OCI-LY1 (cell line): ENCODE measurements around the gene IFNGR2.
A peak's percentile ranks its signal among the peaks of the same experiment; 100 is the strongest.

Experiments used
- H2AFZ ChIP-seq: fragments of 200-600 bp; sonication (generic), shearing (Covaris generic); 2 replicates; pipeline ENCODE4 v1.6.0; 2014; ENCODE audit warnings: antibody characterized with exemption, mild to moderate bottlenecking, low read length
- H3F3A ChIP-seq: fragments of 200-600 bp; sonication (generic), shearing (Covaris generic); 2 replicates; pipeline ENCODE4 v1.6.0; 2014; ENCODE audit warnings: mild to moderate bottlenecking, antibody characterized with exemption, low read length, moderate library complexity; ENCODE audit not compliant: insufficient read depth
- H3K27ac ChIP-seq: fragments of 200-600 bp; sonication (generic); 2 replicates; pipeline ENCODE4 v1.5.1; 2014; ENCODE audit warnings: low read length, mixed run types, mild to moderate bottlenecking, low read depth; ENCODE audit not compliant: poor library complexity, severe bottlenecking
- H3K27me3 ChIP-seq: fragments of 200-600 bp; sonication (generic); 2 replicates; pipeline ENCODE4 v1.6.0; 2014; ENCODE audit warnings: antibody characterized with exemption, mild to moderate bottlenecking, low read length, moderate library complexity; ENCODE audit not compliant: insufficient read depth
- H3K36me3 ChIP-seq: fragments of 200-600 bp; sonication (generic); 2 replicates; pipeline ENCODE4 v1.6.1; 2014; ENCODE audit warnings: mild to moderate bottlenecking, antibody characterized with exemption, low read length, moderate library complexity, mixed read lengths; ENCODE audit not compliant: insufficient read depth
- H3K4me1 ChIP-seq: fragments of 200-600 bp; sonication (generic); 2 replicates; pipeline ENCODE4 v1.5.1; 2014; ENCODE audit warnings: mild to moderate bottlenecking, low read length, moderate library complexity; ENCODE audit not compliant: insufficient read depth, severe bottlenecking
- H3K4me2 ChIP-seq: fragments of 200-600 bp; sonication (generic), shearing (Covaris generic); 2 replicates; pipeline ENCODE4 v1.6.1; 2014; ENCODE audit warnings: low read length
- H3K4me3 ChIP-seq: fragments of 200-600 bp; sonication (generic); 2 replicates; pipeline ENCODE4 v1.5.1; 2014; ENCODE audit warnings: low read length, low read depth, mild to moderate bottlenecking, mixed read lengths; ENCODE audit not compliant: poor library complexity, severe bottlenecking
- H3K79me2 ChIP-seq: fragments of 200-600 bp; shearing (Covaris generic); 2 replicates; pipeline ENCODE4 v1.6.1; 2016; ENCODE audit warnings: mixed run types, low read length, mixed read lengths; ENCODE audit not compliant: insufficient read depth
- H3K9ac ChIP-seq: fragments of 200-600 bp; sonication (generic), shearing (Covaris generic); 2 replicates; pipeline ENCODE4 v1.6.1; 2014; ENCODE audit warnings: mild to moderate bottlenecking, low read length, mixed read lengths
- H3K9me2 ChIP-seq: fragments of 200-600 bp; sonication (generic), shearing (Covaris generic); 2 replicates; pipeline ENCODE4 v1.6.1; 2014; ENCODE audit warnings: low read depth, mild to moderate bottlenecking, low read length, mixed read lengths
- H3K9me3 ChIP-seq: fragments of 200-600 bp; shearing (Covaris generic); 2 replicates; pipeline ENCODE4 v1.6.1; 2014; ENCODE audit warnings: low read length, mixed read lengths
- H4K20me1 ChIP-seq: fragments of 200-600 bp; sonication (generic), shearing (Covaris generic); 2 replicates; pipeline ENCODE4 v1.6.0; 2016; ENCODE audit warnings: mild to moderate bottlenecking, low read length; ENCODE audit not compliant: insufficient read depth
- EZH2 ChIP-seq: fragments of 200-600 bp; sonication (generic), shearing (Covaris generic); IDR thresholded peaks from 2 replicates; pipeline ENCODE4 v1.8.0; 2017; ENCODE audit warnings: borderline replicate concordance, mixed run types, mild to moderate bottlenecking, antibody characterized with exemption, low read length, moderate library complexity, mixed read lengths
- TF ChIP-seq, protein P1 (sequence below): fragments of 200-600 bp; sonication (generic), shearing (Covaris generic); IDR thresholded peaks from 2 replicates; pipeline ENCODE4 v1.5.1; 2017; ENCODE audit warnings: mild to moderate bottlenecking, antibody characterized with exemption, low read length, moderate library complexity, mixed read lengths

Gene IFNGR2

DNA sequence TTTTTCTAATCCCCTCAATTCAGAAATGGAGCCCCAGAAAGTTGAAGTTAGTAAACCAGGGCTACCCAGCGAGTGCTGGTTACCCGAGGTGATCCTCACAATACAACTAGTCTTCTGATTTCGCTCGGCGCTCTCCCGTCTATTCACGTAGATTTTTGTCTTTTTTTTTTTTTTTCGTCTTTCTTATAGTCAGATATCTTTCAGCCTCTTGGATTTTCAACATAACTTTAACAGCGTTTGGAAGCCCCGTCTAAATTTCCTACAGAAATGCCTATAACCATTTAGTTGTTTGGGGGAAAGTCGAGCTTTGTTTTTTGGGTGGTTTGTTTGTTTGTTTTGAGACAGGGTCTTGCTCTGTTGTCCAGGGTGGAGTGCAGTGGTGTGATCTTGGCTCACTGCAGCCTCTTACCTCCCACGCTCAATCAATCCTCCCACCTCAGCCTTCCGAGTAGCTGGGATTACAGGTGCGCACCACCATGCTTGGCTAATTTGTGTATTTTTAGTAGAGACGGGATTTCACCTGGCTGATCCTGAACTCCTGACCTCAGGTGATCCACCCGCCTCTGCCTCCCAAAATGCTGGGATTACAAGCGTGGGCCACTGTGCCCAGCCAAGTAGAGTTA, 77.4 kb downstream of the IFNGR2 start:
- no peak overlapping the region; the same call in 1 of the 2 replicates for H2AFZ ChIP-seq
- no peaks in the 10 kb centered on the region for H3F3A ChIP-seq
- peak overlapping the region; percentile 69 for H3K9ac ChIP-seq
- H3K27ac ChIP-seq = no peak overlapping the region
- no peak for TF ChIP-seq EZH2
- TF ChIP-seq, protein P1, sequence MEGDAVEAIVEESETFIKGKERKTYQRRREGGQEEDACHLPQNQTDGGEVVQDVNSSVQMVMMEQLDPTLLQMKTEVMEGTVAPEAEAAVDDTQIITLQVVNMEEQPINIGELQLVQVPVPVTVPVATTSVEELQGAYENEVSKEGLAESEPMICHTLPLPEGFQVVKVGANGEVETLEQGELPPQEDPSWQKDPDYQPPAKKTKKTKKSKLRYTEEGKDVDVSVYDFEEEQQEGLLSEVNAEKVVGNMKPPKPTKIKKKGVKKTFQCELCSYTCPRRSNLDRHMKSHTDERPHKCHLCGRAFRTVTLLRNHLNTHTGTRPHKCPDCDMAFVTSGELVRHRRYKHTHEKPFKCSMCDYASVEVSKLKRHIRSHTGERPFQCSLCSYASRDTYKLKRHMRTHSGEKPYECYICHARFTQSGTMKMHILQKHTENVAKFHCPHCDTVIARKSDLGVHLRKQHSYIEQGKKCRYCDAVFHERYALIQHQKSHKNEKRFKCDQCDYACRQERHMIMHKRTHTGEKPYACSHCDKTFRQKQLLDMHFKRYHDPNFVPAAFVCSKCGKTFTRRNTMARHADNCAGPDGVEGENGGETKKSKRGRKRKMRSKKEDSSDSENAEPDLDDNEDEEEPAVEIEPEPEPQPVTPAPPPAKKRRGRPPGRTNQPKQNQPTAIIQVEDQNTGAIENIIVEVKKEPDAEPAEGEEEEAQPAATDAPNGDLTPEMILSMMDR = no peak
- no peaks in the 10 kb centered on the region for H3K9me3 ChIP-seq
- peak overlapping the region; percentile 71 for H3K4me3 ChIP-seq
- H3K27me3 ChIP-seq = no peaks in the 10 kb centered on the region
- H3K4me1 ChIP-seq = peaks cover 13% of the 10 kb centered on the region
- H3K79me2 ChIP-seq = peaks cover 18% of the 10 kb centered on the region
- no peaks in the 10 kb centered on the region for H3K9me2 ChIP-seq
- peak overlapping the region; percentile 56 for H3K4me2 ChIP-seq
- H3K36me3 ChIP-seq = no peaks in the 10 kb centered on the region
- H4K20me1 ChIP-seq = no peaks in the 10 kb centered on the region

DNA sequence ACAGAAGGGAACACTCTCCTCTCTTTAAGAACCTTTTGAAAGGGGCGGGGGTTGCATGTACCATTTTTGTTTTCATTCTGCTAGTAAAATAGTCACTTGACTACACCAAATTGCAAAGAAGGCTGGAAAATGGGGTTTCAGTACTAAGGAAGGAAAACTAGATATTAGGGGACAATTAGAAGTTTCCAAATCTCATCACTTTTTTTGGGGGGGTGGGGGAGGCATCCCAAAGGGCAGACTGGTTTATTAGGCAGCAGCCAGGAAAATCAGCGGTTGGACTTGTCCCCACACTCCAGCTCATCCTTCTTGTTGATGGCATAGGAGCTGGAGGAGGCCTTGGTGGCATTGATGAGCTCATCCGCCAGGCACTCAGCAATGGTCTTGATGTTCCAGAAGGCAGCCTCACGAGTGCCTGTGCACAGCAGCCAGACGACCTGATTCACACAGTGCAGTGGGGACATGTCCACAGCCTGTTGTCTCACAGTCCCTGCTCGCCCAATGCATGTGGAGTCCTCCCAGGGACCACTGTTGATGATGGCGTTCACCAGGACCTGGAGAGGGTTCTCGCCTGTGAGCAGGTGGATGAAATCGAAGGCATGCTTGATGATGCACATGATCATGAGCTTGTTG, 78.2 kb downstream of the IFNGR2 start:
- Histone ChIP-seq H3K36me3 (no peaks in the 10 kb centered on the region), H3F3A (no peaks in the 10 kb centered on the region), H3K4me3 (no peak overlapping the region), H4K20me1 (no peaks in the 10 kb centered on the region), H2AFZ (no peak overlapping the region), H3K4me1 (peaks cover 13% of the 10 kb centered on the region), H3K27ac (no peak overlapping the region), H3K4me2 (no peak overlapping the region), H3K9me3 (no peaks in the 10 kb centered on the region), H3K79me2 (peaks cover 18% of the 10 kb centered on the region), H3K27me3 (no peaks in the 10 kb centered on the region), H3K9ac (no peak overlapping the region), H3K9me2 (no peaks in the 10 kb centered on the region)
- TF ChIP-seq EZH2 = no peak
- TF ChIP-seq, protein P1 = no peak
